ENCODE data around the gene EPS8L2.

- TF ChIP-seq MEIS2 (IDR thresholded peaks at IDR 0.05; ENCODE audit: partially characterized antibody) (no peak), CTCF (IDR thresholded peaks at IDR 0.05 in 2 of 3, conservative IDR thresholded peaks at IDR 0.05 in 1 of 3; ENCODE audit: insufficient read depth in 2 of 3, low read depth in 1 of 3, low read length in 3 of 3) (no peak), GTF3C2 (IDR thresholded peaks at IDR 0.05; ENCODE audit: borderline replicate concordance, extremely low read depth, insufficient read length) (no peak)
Observed at GRCh38 chr11:678297-678696, 27.7 kb upstream of the EPS8L2 start.
